HG03520 (cell line): ENCODE data around the gene AVEN.
"Not testable (repeated sequence)": the region's sequence is repeated elsewhere in the genome, so short reads cannot be mapped to it uniquely, and the experiment has no call there.

Experiments used
- ATAC-seq: cut with Tn5 transposase; IDR thresholded peaks from one replicate; pipeline ENCODE4 v1.9.1; 2021; ENCODE audit warnings: mild to moderate bottlenecking, moderate library complexity; ENCODE audit not compliant: unreplicated experiment

AVEN gene

DNA sequence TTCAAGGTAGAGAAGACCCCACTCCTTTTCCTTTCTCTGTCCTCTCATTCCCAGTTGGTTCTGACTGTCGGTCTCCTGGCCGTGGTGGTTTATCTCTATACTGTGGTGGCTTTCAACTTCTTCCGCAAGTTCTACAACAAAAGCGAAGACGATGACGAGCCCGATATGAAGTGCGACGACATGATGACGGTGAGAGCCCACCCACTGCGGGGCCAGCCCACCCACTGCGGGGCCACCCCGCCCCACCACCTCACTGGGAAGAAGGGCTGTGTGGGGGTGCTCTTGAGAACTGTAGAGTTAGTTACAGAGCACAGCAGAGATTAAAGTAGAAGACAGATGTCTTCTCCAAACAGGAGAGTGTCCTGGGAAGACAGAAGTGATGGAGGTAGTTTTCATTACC is 181.3 kb downstream of the AVEN start:
- ATAC-seq: no peak

DNA sequence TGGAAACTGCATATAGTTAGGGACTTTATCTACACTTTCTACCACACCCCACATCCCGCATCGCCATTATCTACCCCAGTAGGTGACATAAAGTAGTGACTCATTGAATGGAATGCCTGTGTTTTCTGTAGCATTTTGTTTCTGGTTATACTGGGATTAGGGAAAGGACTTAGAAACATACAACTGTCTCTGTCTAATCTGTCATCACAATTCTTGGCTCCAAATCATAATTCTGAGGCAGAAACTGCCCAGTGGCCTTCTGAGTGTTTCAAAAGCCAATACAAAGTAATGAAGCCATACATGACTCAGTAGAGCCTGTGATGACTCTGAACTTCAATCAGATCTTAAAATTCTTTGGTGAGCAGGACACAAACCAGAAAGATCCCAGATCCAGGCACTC is 186.4 kb downstream of the AVEN start:
- ATAC-seq: no peak

DNA sequence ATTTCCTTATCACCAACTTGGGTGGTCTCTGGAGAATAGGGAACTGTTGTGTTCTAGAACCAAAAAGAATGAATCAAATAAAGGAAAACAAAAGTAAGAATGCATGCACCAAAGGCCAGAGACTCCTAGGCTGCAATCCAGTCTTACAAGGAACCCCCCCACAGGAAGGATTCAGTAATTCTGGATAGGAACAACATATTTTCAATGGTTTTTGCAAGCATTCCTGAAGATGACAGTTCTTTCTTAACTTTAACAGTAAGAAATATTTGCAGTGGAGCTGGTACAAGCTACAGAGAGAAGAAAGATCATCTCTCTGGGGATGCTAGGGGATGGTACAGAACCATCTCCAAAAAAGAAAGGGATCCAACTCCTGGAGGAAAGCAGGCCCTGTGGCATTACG is 186.9 kb downstream of the AVEN start:
- ATAC-seq: no peak

DNA sequence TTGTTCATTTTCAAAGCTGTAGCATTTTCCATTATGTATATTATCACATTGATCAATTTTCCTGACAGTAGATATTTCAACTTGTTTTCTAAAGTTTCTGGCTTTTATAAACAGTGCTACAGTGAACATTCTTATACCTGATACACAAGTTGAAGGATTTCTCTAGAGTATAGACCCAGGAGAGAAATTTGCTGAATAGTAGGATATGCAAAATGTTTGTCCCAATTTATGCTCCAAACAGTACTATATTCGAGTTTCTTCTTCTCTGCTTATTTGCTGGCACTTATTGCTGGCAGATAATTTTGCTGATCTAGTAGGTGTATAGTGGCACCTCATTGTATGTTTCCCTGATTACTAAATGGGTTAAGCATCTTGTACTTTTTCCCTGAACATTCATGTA is 187.9 kb downstream of the AVEN start:
- ATAC-seq: no peak

DNA sequence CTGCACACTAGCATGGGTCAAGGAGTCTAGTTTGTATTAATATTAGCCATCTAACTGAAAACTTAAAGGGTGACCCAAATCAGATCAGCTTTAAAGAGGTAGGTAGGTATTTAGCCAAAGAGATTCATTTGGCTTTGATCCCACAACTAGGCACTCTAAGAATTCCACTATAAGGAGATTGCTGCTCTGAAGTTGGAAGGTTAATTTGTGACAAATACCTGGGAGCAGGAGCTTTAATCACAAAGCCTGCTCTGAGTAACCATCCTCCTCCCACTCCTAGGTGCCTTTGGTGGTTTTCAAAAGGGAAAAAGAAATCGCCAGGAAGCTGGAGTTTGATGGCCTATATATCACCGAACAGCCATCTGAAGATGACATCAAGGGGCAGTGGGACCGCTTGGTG is 191.0 kb downstream of the AVEN start:
- ATAC-seq: no peak

DNA sequence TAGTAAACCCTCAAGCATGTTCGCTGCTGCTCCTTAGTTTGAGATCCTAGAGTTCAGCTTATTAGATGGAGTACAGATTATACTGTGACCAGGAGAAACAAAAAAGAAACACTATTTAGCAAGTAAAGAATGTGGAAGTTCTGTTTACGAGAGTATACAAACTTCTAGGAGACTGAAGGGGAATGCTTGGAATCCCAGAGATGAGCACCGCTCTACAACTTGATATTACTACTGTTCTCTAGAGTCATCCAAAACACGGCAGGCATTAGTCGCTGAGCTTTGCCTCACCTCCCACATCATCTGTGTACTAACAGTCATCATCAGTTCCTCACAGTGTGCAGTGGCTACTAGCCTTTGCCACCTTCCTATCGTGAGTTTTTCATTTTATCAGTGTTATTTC is 192.1 kb downstream of the AVEN start:
- ATAC-seq: no peak

DNA sequence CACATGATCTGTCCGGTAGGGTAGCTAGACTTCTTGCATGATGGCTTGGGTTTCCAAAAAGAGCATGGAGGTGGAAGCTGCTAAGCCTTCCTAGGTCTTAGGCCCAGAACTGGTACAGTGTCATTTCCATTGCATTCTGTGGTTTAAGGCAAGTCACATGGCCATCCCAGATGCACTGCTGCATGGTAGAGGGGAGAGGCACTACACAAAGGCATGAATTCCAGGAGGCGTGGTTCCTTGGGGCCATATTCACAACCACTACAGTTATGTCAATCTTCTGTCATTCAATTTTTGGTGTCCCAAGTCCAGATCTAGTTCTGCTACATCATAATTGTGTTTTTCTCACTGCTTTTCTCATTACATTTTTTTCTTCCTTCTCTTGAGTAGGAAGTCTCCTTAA is 192.9 kb downstream of the AVEN start:
- ATAC-seq: no peak

DNA sequence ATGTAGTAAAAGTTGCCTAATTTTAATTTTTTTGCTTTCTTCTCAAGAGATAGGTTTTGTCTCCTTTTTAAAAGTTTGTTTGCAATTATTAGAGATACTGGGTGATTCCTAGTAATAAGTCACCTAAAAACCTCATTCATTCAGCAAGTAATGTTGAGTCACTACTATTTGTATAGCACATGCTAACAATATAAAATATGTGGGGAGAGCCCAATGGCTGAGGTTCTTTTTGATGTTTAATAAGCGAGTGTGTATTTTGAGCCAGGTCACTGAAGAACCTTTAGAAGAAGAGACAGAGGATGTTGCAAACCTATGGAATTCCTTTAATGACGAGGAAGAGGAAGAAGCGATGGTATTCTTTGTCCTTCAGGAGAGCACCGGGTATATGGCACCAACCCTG is 194.4 kb downstream of the AVEN start:
- no peak for ATAC-seq

DNA sequence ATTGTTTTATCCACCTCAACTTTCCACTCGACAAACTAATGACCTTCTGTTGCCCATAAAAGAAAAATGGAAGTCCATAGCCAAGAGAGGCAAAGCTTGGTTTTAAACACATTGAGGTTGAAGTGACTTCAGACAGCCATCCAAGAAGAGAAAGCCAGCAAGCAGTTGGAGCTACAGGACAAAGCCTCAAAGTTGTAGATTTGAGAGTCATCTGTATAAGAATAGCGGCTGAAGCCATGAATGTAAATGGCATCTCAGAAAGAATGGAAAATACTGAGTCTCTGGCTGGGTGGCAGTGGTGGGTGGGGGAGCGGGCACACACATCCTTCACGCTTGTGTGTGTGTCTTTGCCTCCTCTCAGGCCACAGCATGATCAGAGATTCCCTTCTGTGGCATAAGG is 194.8 kb downstream of the AVEN start:
- ATAC-seq: no peak

DNA sequence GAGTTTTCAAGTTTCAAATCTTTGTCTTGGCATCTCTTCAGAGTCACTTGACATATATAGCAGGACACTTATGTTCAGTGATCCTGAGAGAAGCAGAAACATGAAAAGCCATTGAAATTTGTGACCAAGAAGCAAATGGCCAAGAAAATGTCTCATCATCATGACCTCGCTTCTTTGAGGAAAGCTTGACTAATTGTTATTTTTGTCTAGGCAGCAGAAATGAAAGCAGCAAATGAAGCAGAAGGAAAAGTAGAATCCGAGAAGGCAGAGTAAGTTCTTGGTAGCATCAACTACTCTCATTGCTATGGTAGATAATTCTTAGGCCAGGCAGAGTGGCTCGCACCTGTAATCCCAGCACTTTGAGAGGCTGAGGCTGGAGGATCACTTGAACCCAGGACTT is 198.4 kb downstream of the AVEN start:
- no peak for ATAC-seq

DNA sequence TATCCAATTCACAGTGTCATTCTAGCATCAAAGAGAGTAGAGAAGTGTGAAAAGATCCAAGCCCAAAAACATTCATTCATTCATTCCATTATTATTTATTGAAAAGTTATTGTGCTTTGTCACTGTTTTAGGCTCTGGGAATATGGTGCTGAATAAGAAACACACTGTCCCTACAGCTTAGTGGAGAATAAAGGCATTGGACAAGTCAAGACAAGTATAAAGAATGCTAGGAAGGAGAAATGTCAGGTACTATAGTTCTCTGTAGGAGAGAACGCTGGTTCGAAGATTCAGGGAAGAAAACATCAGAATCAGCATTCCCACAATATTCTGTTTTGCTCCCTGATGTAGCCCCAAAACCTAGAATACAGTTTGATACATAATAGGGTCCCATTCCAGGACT is 199.5 kb downstream of the AVEN start:
- no peak for ATAC-seq

DNA sequence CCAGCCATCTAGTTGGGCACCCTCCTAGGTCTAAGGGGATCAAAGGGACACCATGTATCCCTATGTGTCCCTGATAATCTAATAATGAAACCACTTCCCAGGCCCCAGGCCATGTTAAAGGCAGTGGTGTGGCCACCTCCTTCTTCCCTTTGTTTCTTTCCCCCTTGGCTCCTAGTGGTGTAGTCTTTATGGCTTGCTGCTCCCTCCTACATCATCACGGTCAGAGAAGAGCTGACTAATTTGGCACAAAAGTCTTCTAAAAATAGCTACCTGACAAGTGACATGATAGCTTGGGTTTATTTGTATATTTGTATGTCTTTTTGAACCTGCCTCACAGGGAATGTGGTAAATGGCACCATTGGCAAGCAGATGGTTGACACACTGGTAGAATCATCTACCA is 201.7 kb downstream of the AVEN start:
- no peak for ATAC-seq

DNA sequence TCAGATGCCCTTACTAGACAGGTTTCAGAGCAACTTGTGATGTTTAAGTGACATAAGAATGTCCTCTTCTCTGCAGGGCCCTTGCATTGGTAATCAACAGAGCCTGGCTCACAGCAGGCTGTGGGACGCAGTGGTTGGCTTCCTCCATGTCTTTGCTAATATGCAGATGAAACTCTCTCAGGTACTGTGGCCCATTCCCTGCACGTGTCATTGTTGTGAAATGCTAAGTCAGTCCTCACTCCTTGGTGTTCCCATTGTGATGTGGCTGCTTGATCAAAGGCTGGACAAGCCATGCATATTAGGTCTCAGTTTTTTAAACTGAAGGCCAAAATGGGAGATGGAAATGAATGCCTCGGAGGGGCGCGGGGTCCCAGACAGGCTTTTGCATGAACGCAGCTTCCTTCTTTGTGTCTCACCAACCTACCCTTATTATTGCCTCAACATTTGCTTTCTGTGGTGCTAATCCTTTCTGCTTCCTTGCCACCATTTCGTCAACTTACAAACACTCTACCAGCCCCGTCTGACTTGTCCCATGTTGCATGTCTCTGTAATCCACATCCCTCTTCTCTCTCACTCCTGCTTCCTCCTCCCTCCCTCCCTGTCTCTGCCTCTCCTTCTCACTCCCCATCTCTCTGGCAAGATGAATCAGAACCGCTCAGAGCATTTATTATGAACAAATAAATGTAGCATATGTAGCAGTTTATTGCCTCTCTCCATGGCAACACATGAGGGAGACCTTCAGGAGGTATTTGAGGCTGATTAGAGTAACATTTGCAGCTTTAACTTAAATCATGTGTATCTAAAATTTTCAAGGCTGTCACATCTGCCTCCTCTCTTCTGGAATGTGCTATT is 203.9 kb downstream of the AVEN start:
- no peak for ATAC-seq

DNA sequence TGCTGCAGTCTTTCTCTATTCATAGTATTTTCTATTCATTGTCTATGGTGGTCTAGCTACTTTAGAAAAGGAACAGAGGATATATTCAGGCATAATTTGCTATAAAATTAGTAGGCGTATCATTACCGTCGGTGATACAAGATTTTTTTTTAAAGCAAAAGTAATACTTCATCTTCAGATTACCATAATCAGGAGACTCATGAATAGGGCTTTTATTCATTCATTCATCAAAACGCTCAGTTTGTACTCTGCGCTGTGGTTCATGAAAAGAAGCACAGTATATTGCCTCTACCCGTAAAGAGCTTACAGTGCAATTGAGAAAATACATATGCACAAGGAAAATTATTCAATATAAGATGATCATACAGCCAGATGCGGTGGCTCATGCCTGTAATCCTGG is 207.4 kb downstream of the AVEN start:
- no peak for ATAC-seq

DNA sequence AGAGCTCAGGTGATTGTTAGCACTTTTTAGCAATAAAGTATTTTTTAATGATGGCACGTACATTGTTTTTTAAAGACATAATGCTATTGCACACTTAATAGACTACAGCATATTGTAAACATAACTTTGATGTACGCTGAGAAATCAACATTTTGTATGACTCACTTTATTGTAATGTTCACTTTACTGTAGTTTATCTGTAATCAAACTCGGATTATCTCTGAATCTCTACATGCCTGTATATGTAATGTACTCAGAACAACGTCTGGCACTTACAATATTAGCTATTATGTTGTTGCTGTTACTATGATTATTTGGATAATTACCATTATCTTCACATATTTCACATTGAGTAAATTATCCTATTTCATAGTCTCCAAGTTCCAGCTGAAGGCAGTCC is 208.7 kb downstream of the AVEN start:
- no peak for ATAC-seq

DNA sequence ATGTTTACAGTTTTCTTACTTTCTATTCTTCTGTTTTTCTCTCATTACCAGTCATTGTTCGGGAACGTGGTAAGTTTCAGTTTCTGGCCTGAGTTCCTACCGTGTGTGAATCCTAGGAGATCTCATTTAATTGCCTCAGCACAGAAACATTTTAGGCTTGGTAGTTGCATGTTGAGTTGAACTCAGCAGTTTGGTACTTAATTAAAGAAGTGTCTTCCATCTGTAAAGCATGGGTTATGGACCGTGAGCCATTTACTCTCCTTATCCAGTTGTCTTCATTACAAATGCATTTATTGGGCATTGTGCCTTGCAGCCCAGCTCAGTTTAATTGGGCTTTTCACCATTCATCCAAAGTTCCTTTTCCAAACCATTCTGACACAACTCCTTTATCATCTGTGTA is 212.8 kb downstream of the AVEN start:
- ATAC-seq: no peak

DNA sequence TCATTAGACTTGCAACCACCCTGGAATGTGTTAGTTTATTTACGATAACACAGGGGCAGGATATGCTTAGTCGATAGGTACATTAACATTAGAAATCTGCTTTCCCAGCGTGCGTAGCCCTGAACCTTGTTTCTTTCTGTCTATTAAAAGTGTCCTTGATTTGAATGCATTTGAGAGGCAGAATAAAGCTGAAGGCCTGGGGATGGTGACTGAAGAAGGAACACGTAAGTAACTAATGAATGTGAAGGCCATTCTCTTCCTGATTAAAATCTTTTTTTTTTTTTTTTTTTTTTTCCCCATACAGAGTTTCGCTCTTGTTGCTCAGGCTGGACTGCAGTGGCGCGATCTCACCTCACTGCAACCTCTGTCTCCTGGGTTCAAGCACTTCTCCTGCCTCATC is 213.6 kb downstream of the AVEN start:
- ATAC-seq: no peak

DNA sequence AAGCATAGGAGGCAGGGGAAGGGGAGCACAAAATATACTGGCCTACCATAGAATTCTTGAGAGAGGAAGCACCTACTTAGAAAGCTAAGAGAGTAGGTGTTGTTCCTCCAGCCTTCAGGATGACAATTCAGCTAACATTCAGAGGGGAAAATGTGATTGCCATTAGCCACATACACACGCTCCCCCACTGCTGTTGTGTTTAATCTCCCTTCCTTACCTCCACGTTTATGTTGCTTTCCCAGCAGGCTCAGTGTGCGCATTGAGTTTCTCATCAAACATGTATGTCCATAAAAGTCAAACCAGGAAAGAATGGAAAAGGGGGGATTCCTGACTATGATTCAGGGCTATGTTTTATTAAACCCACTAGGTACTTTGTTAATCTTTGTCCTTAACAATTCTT is 215.9 kb downstream of the AVEN start:
- no peak for ATAC-seq

DNA sequence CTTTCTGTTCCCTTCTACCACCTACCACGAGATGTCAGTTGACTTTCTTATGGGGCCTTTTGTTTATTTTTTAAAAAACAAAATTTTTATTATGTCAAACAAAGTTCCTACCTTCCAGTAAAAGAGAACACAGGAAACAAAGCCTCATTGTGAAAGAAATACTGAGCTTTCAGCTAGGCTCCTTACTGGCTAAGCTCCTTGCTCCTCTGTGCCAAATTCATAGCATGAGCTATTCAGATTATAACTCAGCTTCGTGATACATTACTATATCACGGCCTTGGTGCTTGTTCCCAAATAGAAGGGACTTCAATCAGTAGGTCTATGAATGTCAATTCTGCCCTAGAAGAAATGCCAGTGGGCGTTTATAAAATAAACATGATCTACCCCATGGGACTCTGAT is 216.5 kb downstream of the AVEN start:
- ATAC-seq: no peak

DNA sequence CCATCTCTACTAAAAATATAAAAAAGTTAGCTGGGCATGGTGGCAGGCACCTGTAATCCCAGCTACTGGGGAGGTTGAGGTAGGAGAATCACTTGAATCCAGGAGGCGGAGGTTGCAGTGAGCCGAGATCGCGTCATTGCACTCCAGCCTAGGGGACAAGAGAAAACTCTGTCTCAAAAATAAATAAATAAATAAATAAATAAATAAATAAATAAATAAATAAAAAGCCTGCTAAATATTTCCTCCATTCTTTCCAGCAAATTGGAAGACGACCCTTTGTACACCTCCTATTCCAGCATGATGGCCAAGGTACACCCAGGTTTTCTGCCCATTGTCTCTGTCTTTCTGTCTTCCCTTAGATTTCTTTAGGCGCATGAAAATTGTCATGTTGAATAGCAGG is 219.5 kb downstream of the AVEN start:
- ATAC-seq: not testable (repeated sequence)
